ENCODE results near the gene RPSA. TPM values are rescaled to one million over a fixed set of nuclear protein-coding genes. Genes with fewer than 3 reads are reported as not detected.

The RPSA gene
- total and polyA plus RNA-seq, 2 experiments from 2014 or later: 1,591 to 1,827 TPM

DNA sequence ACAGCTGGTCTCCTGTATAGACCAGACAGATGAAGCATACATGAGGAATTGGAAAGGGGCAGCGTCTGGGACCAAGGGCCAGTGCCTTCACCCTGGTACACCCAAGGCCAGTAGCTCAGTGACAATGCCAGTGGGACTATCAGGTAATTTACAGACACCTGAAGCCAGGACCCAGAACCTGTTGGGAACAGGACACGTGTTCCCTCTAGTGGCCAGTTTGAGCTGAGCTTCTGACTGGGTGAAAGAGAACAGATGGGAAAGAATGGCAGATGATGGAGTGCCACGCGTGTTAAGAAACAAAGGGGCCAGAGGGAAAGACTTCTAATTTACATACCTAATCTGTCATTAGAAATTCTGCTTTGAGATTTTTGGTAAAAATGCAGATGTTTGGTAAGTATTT, 28.4 kb upstream of the RPSA start:
- no peaks in the 10 kb centered on the region for H4K20me1 ChIP-seq (replicated peaks; ENCODE audit: insufficient read depth)
- no peaks in the 10 kb centered on the region for H3K9me2 ChIP-seq (ENCODE audit: insufficient read depth)
- TF ChIP-seq, protein P1, sequence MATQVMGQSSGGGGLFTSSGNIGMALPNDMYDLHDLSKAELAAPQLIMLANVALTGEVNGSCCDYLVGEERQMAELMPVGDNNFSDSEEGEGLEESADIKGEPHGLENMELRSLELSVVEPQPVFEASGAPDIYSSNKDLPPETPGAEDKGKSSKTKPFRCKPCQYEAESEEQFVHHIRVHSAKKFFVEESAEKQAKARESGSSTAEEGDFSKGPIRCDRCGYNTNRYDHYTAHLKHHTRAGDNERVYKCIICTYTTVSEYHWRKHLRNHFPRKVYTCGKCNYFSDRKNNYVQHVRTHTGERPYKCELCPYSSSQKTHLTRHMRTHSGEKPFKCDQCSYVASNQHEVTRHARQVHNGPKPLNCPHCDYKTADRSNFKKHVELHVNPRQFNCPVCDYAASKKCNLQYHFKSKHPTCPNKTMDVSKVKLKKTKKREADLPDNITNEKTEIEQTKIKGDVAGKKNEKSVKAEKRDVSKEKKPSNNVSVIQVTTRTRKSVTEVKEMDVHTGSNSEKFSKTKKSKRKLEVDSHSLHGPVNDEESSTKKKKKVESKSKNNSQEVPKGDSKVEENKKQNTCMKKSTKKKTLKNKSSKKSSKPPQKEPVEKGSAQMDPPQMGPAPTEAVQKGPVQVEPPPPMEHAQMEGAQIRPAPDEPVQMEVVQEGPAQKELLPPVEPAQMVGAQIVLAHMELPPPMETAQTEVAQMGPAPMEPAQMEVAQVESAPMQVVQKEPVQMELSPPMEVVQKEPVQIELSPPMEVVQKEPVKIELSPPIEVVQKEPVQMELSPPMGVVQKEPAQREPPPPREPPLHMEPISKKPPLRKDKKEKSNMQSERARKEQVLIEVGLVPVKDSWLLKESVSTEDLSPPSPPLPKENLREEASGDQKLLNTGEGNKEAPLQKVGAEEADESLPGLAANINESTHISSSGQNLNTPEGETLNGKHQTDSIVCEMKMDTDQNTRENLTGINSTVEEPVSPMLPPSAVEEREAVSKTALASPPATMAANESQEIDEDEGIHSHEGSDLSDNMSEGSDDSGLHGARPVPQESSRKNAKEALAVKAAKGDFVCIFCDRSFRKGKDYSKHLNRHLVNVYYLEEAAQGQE (IDR thresholded peaks at IDR 0.05; ENCODE audit: unreplicated experiment): no peak
- TF ChIP-seq, protein P2, sequence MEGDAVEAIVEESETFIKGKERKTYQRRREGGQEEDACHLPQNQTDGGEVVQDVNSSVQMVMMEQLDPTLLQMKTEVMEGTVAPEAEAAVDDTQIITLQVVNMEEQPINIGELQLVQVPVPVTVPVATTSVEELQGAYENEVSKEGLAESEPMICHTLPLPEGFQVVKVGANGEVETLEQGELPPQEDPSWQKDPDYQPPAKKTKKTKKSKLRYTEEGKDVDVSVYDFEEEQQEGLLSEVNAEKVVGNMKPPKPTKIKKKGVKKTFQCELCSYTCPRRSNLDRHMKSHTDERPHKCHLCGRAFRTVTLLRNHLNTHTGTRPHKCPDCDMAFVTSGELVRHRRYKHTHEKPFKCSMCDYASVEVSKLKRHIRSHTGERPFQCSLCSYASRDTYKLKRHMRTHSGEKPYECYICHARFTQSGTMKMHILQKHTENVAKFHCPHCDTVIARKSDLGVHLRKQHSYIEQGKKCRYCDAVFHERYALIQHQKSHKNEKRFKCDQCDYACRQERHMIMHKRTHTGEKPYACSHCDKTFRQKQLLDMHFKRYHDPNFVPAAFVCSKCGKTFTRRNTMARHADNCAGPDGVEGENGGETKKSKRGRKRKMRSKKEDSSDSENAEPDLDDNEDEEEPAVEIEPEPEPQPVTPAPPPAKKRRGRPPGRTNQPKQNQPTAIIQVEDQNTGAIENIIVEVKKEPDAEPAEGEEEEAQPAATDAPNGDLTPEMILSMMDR (conservative IDR thresholded peaks at IDR 0.05; ENCODE audit: low read depth in 2 of 2): peak; percentile 88 to 97
- H2AFZ ChIP-seq: no peak overlapping the region
- Mint-ChIP-seq H3K4me3 (no peak overlapping the region), H3K27ac (no peak overlapping the region), H3K9me3 (peaks cover 10% of the 10 kb centered on the region), H3K27me3 (ENCODE audit: insufficient read depth, low read depth, poor library complexity) (peaks cover 7% of the 10 kb centered on the region), H3K4me1 (peaks cover 30% of the 10 kb centered on the region), H3K36me3 (ENCODE audit: low read depth) (peaks cover 12% of the 10 kb centered on the region)
- H3K4me3 ChIP-seq: no peak overlapping the region
- H3K4me2 ChIP-seq: no peak overlapping the region
- ATAC-seq: peak; percentile 94
- H3K36me3 ChIP-seq (ENCODE audit: insufficient read depth): no peaks in the 10 kb centered on the region
- 0 out of 2 replicates have a peak, but pooled peaks cover 3% of the 10 kb centered on the region for H3K79me2 ChIP-seq (replicated peaks; ENCODE audit: insufficient read depth)
- H3F3A ChIP-seq (replicated peaks; ENCODE audit: low read depth): no peaks in the 10 kb centered on the region
- no peak overlapping the region for H3K27ac ChIP-seq (ENCODE audit: low read depth)
- peak; percentile 92 for DNase-seq (ENCODE audit: low spot score)
- peaks cover 13% of the 10 kb centered on the region; the same call in 1 of the 2 replicates for H3K4me1 ChIP-seq (ENCODE audit: insufficient read depth)
- H3K27me3 ChIP-seq (ENCODE audit: insufficient read depth): no peaks in the 10 kb centered on the region

DNA sequence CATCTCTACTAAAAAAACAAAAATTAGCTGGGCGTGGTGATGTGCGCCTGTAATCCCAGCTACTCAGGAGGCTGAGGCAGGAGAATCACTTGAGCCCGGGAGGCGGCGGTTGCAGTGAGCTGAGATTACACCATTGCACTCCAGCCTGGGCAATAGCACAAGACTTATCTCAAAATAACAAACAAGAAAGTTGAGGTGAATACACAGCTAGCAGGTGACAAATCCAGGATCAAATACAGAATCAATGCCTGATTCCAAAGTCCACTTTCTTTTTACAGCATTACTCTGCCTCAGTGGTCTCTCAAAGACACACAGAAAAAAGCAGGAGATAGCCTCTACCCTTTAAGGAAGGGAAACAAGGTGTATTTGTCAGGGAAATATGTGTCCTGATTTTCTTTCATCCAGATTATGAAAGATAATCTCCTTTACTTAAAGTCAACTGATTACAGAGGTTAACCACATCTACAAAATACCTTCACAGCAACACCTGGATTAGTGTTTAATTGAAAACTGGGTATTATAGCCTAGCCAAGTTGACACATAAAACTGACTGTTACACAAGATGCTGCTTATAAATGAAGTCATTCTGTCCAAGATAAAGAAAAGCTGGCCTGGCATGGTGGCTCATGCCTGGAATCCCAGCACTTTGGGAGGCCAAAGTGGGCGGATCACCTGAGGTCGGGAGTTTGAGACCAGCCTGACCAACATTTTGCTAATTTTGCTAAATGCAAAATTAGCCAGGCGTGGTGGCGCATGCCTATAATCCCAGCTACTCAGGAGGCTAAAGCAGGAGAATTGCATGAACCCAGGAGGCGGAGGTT, 27.4 kb upstream of the RPSA start:
- H3K27me3 Mint-ChIP-seq (ENCODE audit: insufficient read depth, low read depth, poor library complexity): peaks cover 10% of the 10 kb centered on the region
- H2AFZ ChIP-seq: no peak overlapping the region
- H3K4me3 Mint-ChIP-seq: no peak overlapping the region
- H3K27ac Mint-ChIP-seq: no peak overlapping the region
- peaks cover 13% of the 10 kb centered on the region; the same call in 1 of the 2 replicates for H3K4me1 ChIP-seq (ENCODE audit: insufficient read depth)
- H3K4me3 ChIP-seq: no peak overlapping the region
- no peak overlapping the region for H3K27ac ChIP-seq (ENCODE audit: low read depth)
- peaks cover 3% of the 10 kb centered on the region; the same call in 1 of the 3 replicates for H3K36me3 Mint-ChIP-seq (ENCODE audit: low read depth)
- H3K9me2 ChIP-seq (ENCODE audit: insufficient read depth): no peaks in the 10 kb centered on the region
- H3K36me3 ChIP-seq (ENCODE audit: insufficient read depth): no peaks in the 10 kb centered on the region
- H4K20me1 ChIP-seq (replicated peaks; ENCODE audit: insufficient read depth): no peaks in the 10 kb centered on the region
- H3K79me2 ChIP-seq (replicated peaks; ENCODE audit: insufficient read depth): peaks cover 3% of the 10 kb centered on the region; the same call in 1 of the 2 replicates
- H3F3A ChIP-seq (replicated peaks; ENCODE audit: low read depth): no peaks in the 10 kb centered on the region
- TF ChIP-seq, protein P2 (conservative IDR thresholded peaks at IDR 0.05; ENCODE audit: low read depth in 2 of 2): no peak
- TF ChIP-seq EZH2 (IDR thresholded peaks at IDR 0.05; ENCODE audit: low read depth, unreplicated experiment) (no peak), STAT1 (IDR thresholded peaks at IDR 0.05; ENCODE audit: unreplicated experiment) (no peak), EZH2phosphoT487 (IDR thresholded peaks at IDR 0.05; ENCODE audit: unreplicated experiment) (no peak), JUNB (IDR thresholded peaks at IDR 0.05; ENCODE audit: unreplicated experiment) (no peak)
- TF ChIP-seq, protein P1 (IDR thresholded peaks at IDR 0.05; ENCODE audit: unreplicated experiment): no peak
- TF ChIP-seq, protein P3, sequence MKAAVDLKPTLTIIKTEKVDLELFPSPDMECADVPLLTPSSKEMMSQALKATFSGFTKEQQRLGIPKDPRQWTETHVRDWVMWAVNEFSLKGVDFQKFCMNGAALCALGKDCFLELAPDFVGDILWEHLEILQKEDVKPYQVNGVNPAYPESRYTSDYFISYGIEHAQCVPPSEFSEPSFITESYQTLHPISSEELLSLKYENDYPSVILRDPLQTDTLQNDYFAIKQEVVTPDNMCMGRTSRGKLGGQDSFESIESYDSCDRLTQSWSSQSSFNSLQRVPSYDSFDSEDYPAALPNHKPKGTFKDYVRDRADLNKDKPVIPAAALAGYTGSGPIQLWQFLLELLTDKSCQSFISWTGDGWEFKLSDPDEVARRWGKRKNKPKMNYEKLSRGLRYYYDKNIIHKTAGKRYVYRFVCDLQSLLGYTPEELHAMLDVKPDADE (IDR thresholded peaks at IDR 0.05): no peak
- ATAC-seq (no peak), DNase-seq (ENCODE audit: low spot score) (no peak)
- H3K4me2 ChIP-seq: no peak overlapping the region
- peaks cover 30% of the 10 kb centered on the region for H3K4me1 Mint-ChIP-seq
- no peaks in the 10 kb centered on the region; the same call in 2 of the 3 replicates for H3K9me3 Mint-ChIP-seq
- no peaks in the 10 kb centered on the region for H3K27me3 ChIP-seq (ENCODE audit: insufficient read depth)
